B cell (primary cell): ENCODE measurements around the gene HSBP1L1. TPM values are rescaled to one million over a fixed set of nuclear protein-coding genes. Genes with fewer than 3 reads are reported as not detected.

Experiments
- ATAC-seq: fragments of 200-7000 bp; cut with Tn5 transposase; one replicate; pipeline ENCODE4 v1.10.0; 2021; ENCODE audit warnings: low read depth, mild to moderate bottlenecking, moderate number of reproducible peaks, moderate library complexity
- CTCF ChIA-PET: fragments of 350-600 bp; sonication (Branson Sonifier 250); formaldehyde crosslinking; loops from one replicate; lab custom pipeline; 2021; ENCODE audit warnings: antibody characterized with exemption, inconsistent platforms; lab: Charles Lee
- POLR2A ChIA-PET: fragments of 350-600 bp; sonication (Branson Sonifier 250); formaldehyde crosslinking; loops from one replicate; lab custom pipeline; 2021; ENCODE audit warnings: antibody characterized with exemption; lab: Charles Lee
- DNase-seq: peaks from one replicate; pipeline ENCODE4 v3.0.0; 2013
- H2AFZ ChIP-seq: 2 replicates; pipeline ENCODE4 v1.6.1; 2012; ENCODE audit warnings: mild to moderate bottlenecking, low read depth, low read length; ENCODE audit not compliant: insufficient read depth, poor library complexity, severe bottlenecking
- H3K27ac ChIP-seq, 2 donors: 1 replicate in 1 of 2; 2 replicates in 1 of 2; pipeline ENCODE4 v1.5.1; 2012 to 2013; ENCODE audit warnings: low read length in 2 of 2, mild to moderate bottlenecking in 2 of 2, moderate library complexity in 1 of 2
- H3K27me3 ChIP-seq, 4 experiments: fragments of 200-600 bp in 1 of 4; sonication (generic) in 1 of 4; replicated peaks in 1 of 4; 1 replicate in 2 of 4; 2 replicates in 2 of 4; pipeline versions ENCODE4 v1.6.1 to v1.7.0; 2013 to 2016; ENCODE audit warnings: low read length in 3 of 4, mild to moderate bottlenecking in 2 of 4, mixed read lengths in 1 of 4, moderate library complexity in 1 of 4; ENCODE audit not compliant: insufficient read depth in 4 of 4, control insufficient read depth in 3 of 4; ENCODE audit errors: control extremely low read depth in 1 of 4
- H3K36me3 ChIP-seq, 2 experiments: replicated peaks in 1 of 2; 1 replicate in 1 of 2; 2 replicates in 1 of 2; pipeline versions ENCODE4 v1.6.1 to v1.7.1; 2013; ENCODE audit warnings: low read length in 1 of 2; ENCODE audit not compliant: insufficient read depth in 2 of 2, control insufficient read depth in 1 of 2; ENCODE audit errors: control extremely low read depth in 1 of 2, extremely low read depth in 1 of 2
- H3K4me1 ChIP-seq, 2 donors: fragments of 200-600 bp in 1 of 2; sonication (generic) in 1 of 2; 1 replicate in 1 of 2; 2 replicates in 1 of 2; pipeline versions ENCODE4 v1.5.1 to v1.6.1; 2013 to 2017; ENCODE audit warnings: low read length in 2 of 2; ENCODE audit not compliant: control insufficient read depth in 2 of 2, insufficient read depth in 2 of 2
- H3K4me2 ChIP-seq: replicated peaks from 2 replicates; pipeline ENCODE3; 2012; ENCODE audit warnings: mild to moderate bottlenecking, low read depth, low read length; ENCODE audit not compliant: poor library complexity, severe bottlenecking
- H3K4me3 ChIP-seq, 5 experiments: fragments of 200-600 bp in 1 of 5; sonication (generic) in 1 of 5; 1 replicate in 3 of 5; 2 replicates in 2 of 5; pipeline versions ENCODE4 v1.5.1 to v1.7.0; 2011 to 2016; ENCODE audit warnings: low read length in 4 of 5, mild to moderate bottlenecking in 4 of 5, low read depth in 2 of 5, control low read depth in 1 of 5, moderate library complexity in 1 of 5; ENCODE audit not compliant: insufficient read depth in 1 of 5; ENCODE audit errors: control extremely low read depth in 1 of 5, extremely low read depth in 1 of 5
- H3K79me2 ChIP-seq: fragments of 200-600 bp; sonication (generic); one replicate; pipeline ENCODE4 v1.6.0; 2016; ENCODE audit warnings: low read length; ENCODE audit not compliant: control insufficient read depth, insufficient read depth
- H3K9ac ChIP-seq: fragments of 200-600 bp; sonication (generic); 2 replicates; pipeline ENCODE4 v1.6.1; 2017; ENCODE audit warnings: mild to moderate bottlenecking, low read length, moderate library complexity
- H3K9me3 ChIP-seq, 3 donors: one replicate each; pipeline versions ENCODE4 v1.6.1 to v1.7.1; 2013; ENCODE audit warnings: low read length in 2 of 3; ENCODE audit not compliant: control insufficient read depth in 2 of 3, insufficient read depth in 1 of 3; ENCODE audit errors: control extremely low read depth in 1 of 3
- H4K20me1 ChIP-seq: 2 replicates; pipeline ENCODE4 v1.6.0; 2012; ENCODE audit warnings: mild to moderate bottlenecking, low read length; ENCODE audit not compliant: insufficient read depth, control insufficient read depth, poor library complexity, severe bottlenecking
- H3K27ac Mint-ChIP-seq: one replicate; pipeline ENCODE4 v1.8.0; 2021; ENCODE audit warnings: mixed read lengths
- H3K27me3 Mint-ChIP-seq: one replicate; pipeline ENCODE4 v1.8.0; 2021; ENCODE audit warnings: mixed read lengths
- H3K4me1 Mint-ChIP-seq: one replicate; pipeline ENCODE4 v1.8.0; 2021; ENCODE audit warnings: mixed read lengths
- H3K4me3 Mint-ChIP-seq: one replicate; pipeline ENCODE4 v1.8.0; 2021; ENCODE audit warnings: mixed read lengths
- H3K9me3 Mint-ChIP-seq: one replicate; pipeline ENCODE4 v1.8.0; 2022; ENCODE audit warnings: mixed read lengths; ENCODE audit not compliant: insufficient read depth
- EZH2 ChIP-seq: IDR thresholded peaks from 2 replicates; pipeline ENCODE4 v1.6.1; 2012; ENCODE audit warnings: borderline replicate concordance, low read depth, mild to moderate bottlenecking, moderate library complexity, low read length; ENCODE audit not compliant: insufficient read depth, poor library complexity, severe bottlenecking
- WGBS: methylation state at CpG from one replicate; pipeline ENCODE4 v1.1.5; 2013; ENCODE audit warnings: missing lambda C conversion rate; ENCODE audit not compliant: insufficient coverage; 5-methylcytosine and 5-hydroxymethylcytosine counted together
- intact Hi-C: fragments of 100-400 bp; cut with micrococcal nuclease; formaldehyde crosslinking; loops from one replicate; pipeline ENCODE4 v1.10.0; 2022
- polyA plus RNA-seq: library from polyadenylated mRNA; depleted of rRNA; stranded (reverse); fragments of >200 nt; gene quantifications from 2 replicates; pipeline ENCODE4 v1.2.3, GENCODE V29; 2012
- total RNA-seq, 2 donors: library from RNA; stranded (reverse); fragments of 120-200 nt in 1 of 2; gene quantifications; 1 replicate in 1 of 2; 2 replicates in 1 of 2; pipeline versions ENCODE4 v1.2.3 to v1.2.4, GENCODE V29; 2013 to 2022
- TF ChIP-seq, protein P1 (sequence below): fragments of 200-600 bp; IDR thresholded peaks from one replicate; pipeline ENCODE4 v1.8.0; 2022; ENCODE audit warnings: antibody characterized with exemption, mild to moderate bottlenecking

The HSBP1L1 gene
- total and polyA plus RNA-seq, 2 donors (not counting 1 experiment from before 2014, with no cell fraction given): 4.6 to 7.2 TPM

DNA sequence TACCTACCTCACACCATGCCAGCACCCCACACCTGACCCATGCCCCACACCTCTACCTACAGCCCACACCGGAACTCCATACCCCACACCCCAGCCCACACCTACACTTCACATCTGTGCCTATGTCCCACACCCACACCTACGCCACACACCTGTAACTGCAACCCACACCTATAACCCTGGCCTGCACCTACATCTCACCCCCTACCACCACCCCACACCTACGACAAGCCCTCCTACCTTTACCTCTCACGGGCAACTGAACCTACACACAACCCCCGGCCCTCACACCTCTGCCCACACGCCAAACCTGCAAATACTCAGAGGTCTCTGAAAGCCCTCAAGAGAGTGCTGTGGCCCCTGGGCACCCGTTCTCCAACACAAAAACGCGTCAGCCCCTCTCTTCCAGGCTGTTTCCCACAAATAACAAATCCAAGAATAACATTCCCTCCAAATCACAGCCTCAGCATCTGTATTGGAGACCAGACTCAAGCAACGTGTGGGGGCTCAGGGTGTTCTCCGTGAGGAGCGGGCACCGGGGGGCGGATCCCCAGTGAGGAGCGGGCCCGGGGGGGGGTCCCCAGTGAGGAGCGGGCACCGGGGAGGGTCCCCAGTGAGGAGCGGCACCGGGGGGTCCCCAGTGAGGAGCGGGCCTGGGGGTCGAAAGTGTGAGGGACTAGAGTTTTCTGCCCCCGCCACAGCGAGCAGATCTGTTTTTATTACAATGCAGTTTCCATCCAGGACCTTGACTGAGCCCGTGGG, 46.4 kb upstream of the HSBP1L1 start:
- Histone ChIP-seq H2AFZ (no peak overlapping the region), H3K4me2 (no peak overlapping the region), H3K79me2 (peaks cover 62% of the 10 kb centered on the region), H4K20me1 (peaks cover 67% of the 10 kb centered on the region), H3K27me3 (no peaks in the 10 kb centered on the region), H3K4me1 (peaks cover 10 to 19% of the 10 kb centered on the region in 2 donors), H3K9me3 (peaks cover 0 to 18% (median 0%) of the 10 kb centered on the region in 3 donors), H3K27ac (no peak overlapping the region), H3K4me3 (no peak overlapping the region), H3K36me3 (peaks cover 0 to 35% of the 10 kb centered on the region in 2 experiments), H3K9ac (no peak overlapping the region)
- WGBS: 97% methylated on average over 25 of the region's 25 CpGs
- no peaks in the 10 kb centered on the region for H3K27me3 Mint-ChIP-seq
- no peak for DNase-seq
- H3K27ac Mint-ChIP-seq: no peak overlapping the region
- intact Hi-C loops: no loop called here
- CTCF ChIA-PET: no interaction called here
- H3K9me3 Mint-ChIP-seq: no peaks in the 10 kb centered on the region
- POLR2A ChIA-PET: no interaction called here
- H3K4me1 Mint-ChIP-seq: peaks cover 25% of the 10 kb centered on the region
- TF ChIP-seq, protein P1, sequence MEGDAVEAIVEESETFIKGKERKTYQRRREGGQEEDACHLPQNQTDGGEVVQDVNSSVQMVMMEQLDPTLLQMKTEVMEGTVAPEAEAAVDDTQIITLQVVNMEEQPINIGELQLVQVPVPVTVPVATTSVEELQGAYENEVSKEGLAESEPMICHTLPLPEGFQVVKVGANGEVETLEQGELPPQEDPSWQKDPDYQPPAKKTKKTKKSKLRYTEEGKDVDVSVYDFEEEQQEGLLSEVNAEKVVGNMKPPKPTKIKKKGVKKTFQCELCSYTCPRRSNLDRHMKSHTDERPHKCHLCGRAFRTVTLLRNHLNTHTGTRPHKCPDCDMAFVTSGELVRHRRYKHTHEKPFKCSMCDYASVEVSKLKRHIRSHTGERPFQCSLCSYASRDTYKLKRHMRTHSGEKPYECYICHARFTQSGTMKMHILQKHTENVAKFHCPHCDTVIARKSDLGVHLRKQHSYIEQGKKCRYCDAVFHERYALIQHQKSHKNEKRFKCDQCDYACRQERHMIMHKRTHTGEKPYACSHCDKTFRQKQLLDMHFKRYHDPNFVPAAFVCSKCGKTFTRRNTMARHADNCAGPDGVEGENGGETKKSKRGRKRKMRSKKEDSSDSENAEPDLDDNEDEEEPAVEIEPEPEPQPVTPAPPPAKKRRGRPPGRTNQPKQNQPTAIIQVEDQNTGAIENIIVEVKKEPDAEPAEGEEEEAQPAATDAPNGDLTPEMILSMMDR: no peak
- TF ChIP-seq EZH2: no peak
- no peak for ATAC-seq
- no peak overlapping the region for H3K4me3 Mint-ChIP-seq

DNA sequence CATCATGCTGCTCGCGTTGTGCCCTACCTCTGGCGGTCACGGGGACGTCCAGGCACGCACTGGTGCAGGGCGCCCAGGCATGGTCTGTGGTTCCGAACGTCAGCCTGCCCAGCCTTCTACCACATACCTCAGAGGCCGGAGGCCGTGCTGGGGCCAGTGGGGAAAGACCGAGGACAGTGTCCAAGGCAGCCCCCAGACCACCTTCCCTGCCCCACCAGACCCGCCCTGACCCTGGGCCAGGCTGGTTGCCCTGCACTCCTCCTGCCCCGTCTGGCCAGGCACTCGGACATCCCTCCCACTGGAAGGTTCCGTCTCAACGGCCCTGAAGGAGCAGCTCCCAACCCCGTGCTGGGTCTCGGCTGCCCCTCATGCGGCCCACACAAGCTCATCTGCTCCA, 45.8 kb upstream of the HSBP1L1 start:
- Histone ChIP-seq H3K79me2 (peaks cover 66% of the 10 kb centered on the region), H3K4me1 (peaks cover 8 to 13% of the 10 kb centered on the region in 2 donors), H3K4me2 (no peak overlapping the region), H4K20me1 (peaks cover 64% of the 10 kb centered on the region), H2AFZ (no peak overlapping the region), H3K9me3 (peaks cover 0 to 18% (median 0%) of the 10 kb centered on the region in 3 donors), H3K4me3 (no peak overlapping the region), H3K36me3 (peaks cover 0 to 38% of the 10 kb centered on the region in 2 experiments), H3K27me3 (no peaks in the 10 kb centered on the region), H3K27ac (no peak overlapping the region), H3K9ac (no peak overlapping the region)
- peaks cover 19% of the 10 kb centered on the region for H3K4me1 Mint-ChIP-seq
- no peak overlapping the region for H3K4me3 Mint-ChIP-seq
- POLR2A ChIA-PET: no interaction called here
- intact Hi-C loops: no loop called here
- TF ChIP-seq, protein P1: no peak
- TF ChIP-seq EZH2: no peak
- whole genome bisulfite sequencing: 98% methylated on average over 19 of the region's 20 CpGs
- H3K27me3 Mint-ChIP-seq: no peaks in the 10 kb centered on the region
- no peak for DNase-seq
- CTCF ChIA-PET: no interaction called here
- H3K27ac Mint-ChIP-seq: no peak overlapping the region
- no peaks in the 10 kb centered on the region for H3K9me3 Mint-ChIP-seq
- no peak for ATAC-seq
